GM23248 (cell line): ENCODE results near the gene NAT16. TPM values are rescaled to one million over a fixed set of nuclear protein-coding genes. Genes with fewer than 3 reads are reported as not detected.

Experiments used
- DNase-seq: peaks from one replicate; pipeline ENCODE4 v3.0.0-alpha.2; 2015
- H2AFZ ChIP-seq: fragments of 200-600 bp; sonication (generic); 2 replicates; pipeline ENCODE4 v1.6.1; 2016; ENCODE audit warnings: antibody characterized with exemption
- H3F3A ChIP-seq: fragments of 200-600 bp; sonication (generic); 2 replicates; pipeline ENCODE4 v1.6.1; 2016; ENCODE audit warnings: mild to moderate bottlenecking, antibody characterized with exemption, mixed run types; ENCODE audit not compliant: insufficient read depth
- H3K27ac ChIP-seq: fragments of 200-600 bp; sonication (generic); 2 replicates; pipeline ENCODE4 v1.5.1; 2016; ENCODE audit warnings: mild to moderate bottlenecking
- H3K27me3 ChIP-seq: fragments of 200-600 bp; sonication (generic); replicated peaks from 2 replicates; pipeline ENCODE4 v1.6.1; 2016; ENCODE audit warnings: mild to moderate bottlenecking; ENCODE audit not compliant: insufficient read depth
- H3K36me3 ChIP-seq: fragments of 200-600 bp; sonication (generic); 2 replicates; pipeline ENCODE4 v1.6.1; 2016; ENCODE audit warnings: low read depth, mild to moderate bottlenecking
- H3K4me1 ChIP-seq: fragments of 200-600 bp; sonication (generic); 2 replicates; pipeline ENCODE4 v1.6.1; 2016; ENCODE audit warnings: mild to moderate bottlenecking; ENCODE audit not compliant: insufficient read depth
- H3K4me2 ChIP-seq: fragments of 200-600 bp; sonication (generic); one replicate; pipeline ENCODE4 v1.6.1; 2016; ENCODE audit warnings: mild to moderate bottlenecking; ENCODE audit not compliant: unreplicated experiment
- H3K4me3 ChIP-seq: fragments of 200-600 bp; sonication (generic); 2 replicates; pipeline ENCODE4 v1.5.1; 2016; ENCODE audit warnings: mild to moderate bottlenecking
- H3K79me2 ChIP-seq: fragments of 200-600 bp; sonication (generic); 2 replicates; pipeline ENCODE4 v1.6.1; 2016; ENCODE audit warnings: mild to moderate bottlenecking; ENCODE audit not compliant: insufficient read depth
- H3K9ac ChIP-seq: fragments of 200-600 bp; sonication (generic); 2 replicates; pipeline ENCODE4 v1.6.1; 2016; ENCODE audit warnings: mild to moderate bottlenecking
- H3K9me2 ChIP-seq: fragments of 200-600 bp; sonication (generic); 2 replicates; pipeline ENCODE4 v1.6.1; 2016; ENCODE audit warnings: mixed run types, mild to moderate bottlenecking, moderate library complexity; ENCODE audit not compliant: insufficient read depth
- H3K9me3 ChIP-seq: fragments of 200-600 bp; sonication (generic); one replicate; pipeline ENCODE4 v1.6.1; 2017; ENCODE audit warnings: low read depth
- H4K20me1 ChIP-seq: fragments of 200-600 bp; sonication (generic); 2 replicates; pipeline ENCODE4 v1.6.0; 2016; ENCODE audit not compliant: insufficient read depth
- EZH2 ChIP-seq: fragments of 200-600 bp; sonication (generic); IDR thresholded peaks from 2 replicates; pipeline ENCODE4 v1.6.1; 2018; ENCODE audit warnings: antibody characterized with exemption, mild to moderate bottlenecking; ENCODE audit not compliant: insufficient read depth, poor library complexity, severe bottlenecking
- EZH2phosphoT487 ChIP-seq: fragments of 200-600 bp; sonication (generic); IDR thresholded peaks from 2 replicates; pipeline ENCODE4 v1.6.1; 2018; ENCODE audit warnings: antibody characterized with exemption, moderate library complexity, mild to moderate bottlenecking, low read depth; ENCODE audit not compliant: insufficient read depth
- WGBS, 2 experiments: methylation state at CpG; one replicate each; pipeline ENCODE4 v1.1.6; 2015 to 2017; ENCODE audit warnings: low lambda C conversion rate in 2 of 2, low coverage in 1 of 2; ENCODE audit errors: missing lambda C conversion rate in 2 of 2; 5-methylcytosine and 5-hydroxymethylcytosine counted together
- in situ Hi-C: fragments of 300-500 bp; cut with MboI; formaldehyde crosslinking; loops from 2 replicates; pipeline ENCODE4 v1.15.0; 2020
- polyA plus RNA-seq: library from polyadenylated mRNA; unstranded; fragments of >200 nt; fragmentation: Nextera tagmentation; extraction: Ambion mirVana; gene quantifications from 2 replicates; pipeline ENCODE4 v1.2.1, GENCODE V29; 2016
- total RNA-seq: library from RNA; depleted of rRNA; stranded (reverse); fragments of >200 nt; shearing (Covaris generic); gene quantifications from 2 replicates; pipeline ENCODE4 v1.2.3, GENCODE V29; 2014

The NAT16 gene
- total and polyA plus RNA-seq, 2 experiments from 2014 or later, result not detected

DNA sequence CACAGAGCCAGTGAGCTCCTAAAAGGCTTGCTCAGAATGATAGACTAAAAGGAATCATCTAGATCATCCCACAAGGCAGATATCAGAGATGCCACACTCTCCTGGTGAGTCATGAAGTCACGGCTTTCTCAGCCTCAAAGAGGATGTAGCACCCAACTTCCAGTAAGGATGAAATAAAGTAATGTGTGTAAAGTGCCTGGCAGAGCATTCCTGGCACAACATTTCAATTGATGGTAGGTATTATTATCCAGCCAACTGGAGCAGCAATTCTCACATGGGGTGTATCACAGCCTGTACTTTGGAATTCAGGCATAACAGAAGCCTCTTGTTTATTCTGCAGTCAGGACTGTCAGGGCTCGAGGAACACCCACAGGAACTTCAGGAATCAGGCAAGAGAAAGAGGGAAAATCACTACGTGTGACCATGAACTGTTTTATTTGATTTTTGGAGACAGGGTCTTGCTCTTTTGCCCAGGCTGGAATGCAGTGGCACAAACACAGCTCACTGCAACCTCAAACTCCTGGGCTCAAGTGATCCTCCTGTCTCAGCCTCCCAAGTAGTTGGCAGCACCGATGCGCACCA, 5.3 kb upstream of the NAT16 start:
- Histone ChIP-seq H3K4me1 (no peaks in the 10 kb centered on the region), H3K27ac (no peak overlapping the region), H3K9me3 (no peaks in the 10 kb centered on the region), H3K9ac (no peak overlapping the region), H4K20me1 (no peaks in the 10 kb centered on the region), H3K4me3 (no peak overlapping the region), H3K9me2 (no peaks in the 10 kb centered on the region), H2AFZ (no peak overlapping the region), H3F3A (peaks cover 13% of the 10 kb centered on the region; the same call in 1 of the 2 replicates), H3K4me2 (no peak overlapping the region), H3K27me3 (peaks cover 7% of the 10 kb centered on the region), H3K79me2 (no peaks in the 10 kb centered on the region), H3K36me3 (no peaks in the 10 kb centered on the region)
- no peak for TF ChIP-seq EZH2
- no peak for TF ChIP-seq EZH2phosphoT487
- in situ Hi-C loops, result no loop called here
- DNase-seq, result peak; percentile 69
- 36 to 39% methylated on average over 5 of the region's 5 CpGs for WGBS, 2 experiments

DNA sequence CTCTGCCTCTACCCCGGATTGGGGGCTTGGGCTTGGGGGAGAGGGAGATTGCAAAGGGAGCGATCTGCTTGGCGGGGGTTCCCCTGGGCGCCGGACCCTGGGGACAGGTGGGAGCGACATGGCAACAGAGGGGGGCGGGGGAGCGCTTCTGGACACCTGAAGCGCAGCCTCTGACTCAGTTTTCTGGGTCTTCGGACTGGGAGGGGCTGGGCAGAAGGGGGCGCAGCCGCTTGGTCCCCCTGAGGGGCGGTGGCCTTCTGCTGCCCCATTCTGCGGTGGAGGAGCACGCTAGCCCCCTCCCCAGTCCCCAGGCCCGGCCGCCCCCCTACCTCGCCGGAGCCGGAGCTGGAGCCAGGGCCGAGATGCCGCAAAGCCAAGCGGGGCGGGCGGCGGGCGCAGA, 380 bp downstream of the NAT16 start:
- Histone ChIP-seq H4K20me1 (no peaks in the 10 kb centered on the region), H3K9ac (no peak overlapping the region), H3K4me1 (no peaks in the 10 kb centered on the region), H3K36me3 (no peaks in the 10 kb centered on the region), H3K9me2 (no peaks in the 10 kb centered on the region), H3K4me2 (no peak overlapping the region), H3F3A (peaks cover 4% of the 10 kb centered on the region; the same call in 1 of the 2 replicates), H3K27me3 (peaks cover 60% of the 10 kb centered on the region), H3K9me3 (no peaks in the 10 kb centered on the region), H3K79me2 (no peaks in the 10 kb centered on the region), H3K27ac (no peak overlapping the region), H3K4me3 (no peak overlapping the region), H2AFZ (no peak overlapping the region)
- TF ChIP-seq EZH2 (peak; percentile 43), EZH2phosphoT487 (no peak)
- no peak for DNase-seq
- in situ Hi-C loops, result no loop called here
- 2 to 3% methylated on average over 11 to 23 of the region's 27 CpGs for WGBS, 2 experiments

DNA sequence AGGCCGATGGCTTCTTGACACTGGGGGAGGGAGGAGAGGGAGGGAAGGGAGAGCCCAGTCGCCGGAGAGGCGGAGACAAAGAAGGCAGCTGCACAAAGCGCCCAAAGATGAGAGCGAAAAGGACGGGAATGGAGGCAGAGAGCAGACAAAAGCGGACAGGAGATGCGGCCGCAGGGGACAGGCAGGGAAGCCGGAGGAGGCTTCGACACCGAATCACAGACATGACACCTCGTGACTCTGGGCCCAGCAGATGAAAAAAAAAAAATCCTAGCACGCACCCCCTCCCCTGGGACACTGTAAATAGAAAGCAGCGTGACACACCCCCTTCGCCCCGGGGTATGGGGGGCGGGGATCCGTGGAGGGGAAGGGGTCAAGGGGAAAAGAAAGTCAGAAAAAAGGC, 976 bp downstream of the NAT16 start:
- TF ChIP-seq EZH2, result peak; percentile 77
- no peak for TF ChIP-seq EZH2phosphoT487
- Histone ChIP-seq H3K4me3 (no peak overlapping the region), H3F3A (no peaks in the 10 kb centered on the region), H4K20me1 (no peaks in the 10 kb centered on the region), H3K27me3 (peaks cover 65% of the 10 kb centered on the region), H3K9me3 (no peaks in the 10 kb centered on the region), H2AFZ (no peak overlapping the region), H3K4me1 (no peaks in the 10 kb centered on the region), H3K79me2 (no peaks in the 10 kb centered on the region), H3K4me2 (peak overlapping the region; percentile 57), H3K27ac (no peak overlapping the region), H3K36me3 (no peaks in the 10 kb centered on the region), H3K9me2 (no peaks in the 10 kb centered on the region), H3K9ac (no peak overlapping the region)
- in situ Hi-C loops, result no loop called here
- no peak for DNase-seq
- 1 to 3% methylated on average over 18 to 20 of the region's 20 CpGs for WGBS, 2 experiments

DNA sequence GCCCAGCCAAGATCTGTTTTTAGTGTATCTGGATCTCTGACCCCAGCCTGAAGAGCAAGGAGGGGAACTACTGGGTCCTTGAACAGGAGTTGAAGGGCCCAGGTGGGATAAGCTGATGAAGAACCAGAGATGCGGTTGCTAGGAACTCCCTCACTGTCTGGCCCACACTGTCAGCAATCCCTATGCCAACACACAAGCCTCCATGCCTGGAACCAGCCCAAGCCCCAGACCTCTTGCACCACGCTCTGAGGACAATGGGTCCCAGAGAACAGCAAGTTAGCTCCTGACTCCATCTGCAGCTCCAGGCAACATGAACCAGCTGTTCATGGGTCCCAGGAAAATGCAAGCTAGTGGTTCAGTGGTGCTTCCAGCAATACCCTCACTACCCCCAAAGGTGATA, 2.4 kb downstream of the NAT16 start:
- Histone ChIP-seq H3K9me3 (no peaks in the 10 kb centered on the region), H3K9me2 (no peaks in the 10 kb centered on the region), H2AFZ (no peak overlapping the region), H3K27ac (no peak overlapping the region), H3K79me2 (no peaks in the 10 kb centered on the region), H3F3A (no peaks in the 10 kb centered on the region), H3K36me3 (no peaks in the 10 kb centered on the region), H3K4me2 (no peak overlapping the region), H3K4me1 (no peaks in the 10 kb centered on the region), H4K20me1 (no peaks in the 10 kb centered on the region), H3K4me3 (no peak overlapping the region), H3K9ac (no peak overlapping the region), H3K27me3 (peaks cover 74% of the 10 kb centered on the region)
- in situ Hi-C loops, result no loop called here
- 27 to 45% methylated on average over 2 of the region's 2 CpGs for WGBS, 2 experiments
- no peak for DNase-seq
- TF ChIP-seq EZH2 (peak; percentile 31), EZH2phosphoT487 (no peak)
